ENCODE results near the gene NEU4. TPM values are rescaled to one million over a fixed set of nuclear protein-coding genes. Genes with fewer than 3 reads are reported as not detected.

The NEU4 gene
- polyA plus RNA-seq, 4 donors, result 0.63 to 2.4 (median 0.93) TPM

GRCh38 chr2:241860184-241861078 lies 51.4 kb downstream of the NEU4 start:
- no peak for DNase-seq (ENCODE audit: low read depth in 4 of 4, low spot score in 3 of 4)

GRCh38 chr2:241861264-241861663 lies 52.3 kb downstream of the NEU4 start:
- DNase-seq (ENCODE audit: low read depth in 4 of 4, low spot score in 3 of 4), result no peak

GRCh38 chr2:241862093-241862492 lies 53.1 kb downstream of the NEU4 start:
- DNase-seq (ENCODE audit: low read depth in 4 of 4, low spot score in 3 of 4), result no peak

GRCh38 chr2:241862775-241863535 lies 54.0 kb downstream of the NEU4 start:
- DNase-seq (ENCODE audit: low read depth in 4 of 4, low spot score in 3 of 4), result no peak

- no peak for DNase-seq (ENCODE audit: low read depth in 4 of 4, low spot score in 3 of 4)
Observed at GRCh38 chr2:241863536-241863954, 54.6 kb downstream of the NEU4 start.

- DNase-seq (ENCODE audit: low read depth in 4 of 4, low spot score in 3 of 4), result no peak
Observed at GRCh38 chr2:241864168-241864849, 55.3 kb downstream of the NEU4 start.

- DNase-seq (ENCODE audit: low read depth in 4 of 4, low spot score in 3 of 4), result no peak
Observed at GRCh38 chr2:241864850-241865213, 55.8 kb downstream of the NEU4 start.

- DNase-seq (ENCODE audit: low read depth in 4 of 4, low spot score in 3 of 4), result no peak
Observed at GRCh38 chr2:241865416-241865956, 56.5 kb downstream of the NEU4 start.

GRCh38 chr2:241865957-241866789 lies 57.2 kb downstream of the NEU4 start:
- no peak for DNase-seq (ENCODE audit: low read depth in 4 of 4, low spot score in 3 of 4)

Other genes with a start within 250 kb of the NEU4 start
- 10 to 100 TPM; 34.9 to 68.7 (median 50.6) TPM for gene THAP4, start 172.0 kb upstream of the NEU4 start, polyA plus RNA-seq (ENCODE audit: insufficient read length in 4 of 4)
- gene ATG4B, start 171.5 kb upstream of the NEU4 start, polyA plus RNA-seq (ENCODE audit: insufficient read length in 4 of 4), result 100 to 1,000 TPM in 1 of 4 donors, 10 to 100 TPM in 3; 57.6 to 102 (median 80.7) TPM
- gene DTYMK, start 122.4 kb upstream of the NEU4 start, polyA plus RNA-seq (ENCODE audit: insufficient read length in 4 of 4), result 10 to 100 TPM; 31.9 to 53.3 (median 37.0) TPM
- gene ING5, start 107.2 kb upstream of the NEU4 start, polyA plus RNA-seq (ENCODE audit: insufficient read length in 4 of 4), result 10 to 100 TPM; 28.9 to 55.8 (median 38.9) TPM
- gene D2HGDH, start 74.6 kb upstream of the NEU4 start, polyA plus RNA-seq (ENCODE audit: insufficient read length in 4 of 4), result 10 to 100 TPM; 18.5 to 54.0 (median 33.1) TPM
- under 1 TPM; 0.16 to 0.87 (median 0.28) TPM for gene GAL3ST2, start 32.4 kb upstream of the NEU4 start, polyA plus RNA-seq (ENCODE audit: insufficient read length in 4 of 4)
- gene PDCD1, start 49.7 kb downstream of the NEU4 start, polyA plus RNA-seq (ENCODE audit: insufficient read length in 4 of 4), result under 1 TPM in 2 of 4 donors, not detected in 2; 0.08 TPM
- gene RTP5, start 60.5 kb downstream of the NEU4 start, polyA plus RNA-seq (ENCODE audit: insufficient read length in 4 of 4), result not detected